ENCODE measurements around the gene IGSF23.

GRCh38 chr19:44570603-44570983 is 42.8 kb upstream of the IGSF23 start:
- TF ChIP-seq POLR2A (IDR thresholded peaks at IDR 0.05) (no peak), CTCF (IDR thresholded peaks at IDR 0.05) (no peak)
